Endothelial cell (in vitro differentiated cells): ENCODE data around the gene ECE2. TPM values are rescaled to one million over a fixed set of nuclear protein-coding genes. Genes with fewer than 3 reads are reported as not detected.

Source experiments
- DNase-seq: peaks from one replicate; pipeline ENCODE4 v3.0.0; 2021; ENCODE audit warnings: low spot score
- H3K27ac Mint-ChIP-seq: one replicate; pipeline ENCODE4 v1.8.0; 2021; ENCODE audit warnings: mixed read lengths, inconsistent platforms; ENCODE audit not compliant: unreplicated experiment
- H3K27me3 Mint-ChIP-seq: one replicate; pipeline ENCODE4 v1.8.0; 2021; ENCODE audit warnings: mild to moderate bottlenecking, moderate library complexity, mixed read lengths, inconsistent platforms; ENCODE audit not compliant: unreplicated experiment
- H3K36me3 Mint-ChIP-seq: one replicate; pipeline ENCODE4 v1.8.0; 2021; ENCODE audit warnings: mild to moderate bottlenecking, low read depth, mixed read lengths, inconsistent platforms; ENCODE audit not compliant: unreplicated experiment
- H3K4me1 Mint-ChIP-seq: one replicate; pipeline ENCODE4 v1.8.0; 2021; ENCODE audit warnings: mild to moderate bottlenecking, mixed read lengths, inconsistent platforms; ENCODE audit not compliant: unreplicated experiment
- H3K4me3 Mint-ChIP-seq: one replicate; pipeline ENCODE4 v1.8.0; 2021; ENCODE audit warnings: mild to moderate bottlenecking, mixed read lengths, inconsistent platforms; ENCODE audit not compliant: unreplicated experiment
- H3K9me3 Mint-ChIP-seq: one replicate; pipeline ENCODE4 v1.8.0; 2021; ENCODE audit warnings: mixed read lengths, inconsistent platforms; ENCODE audit not compliant: unreplicated experiment
- total RNA-seq: library from RNA; stranded (reverse); fragmentation: NEBNext Ultra II Directional; extraction: Animal tissue kit (Norgen Biotek cat#: 25700); gene quantifications from one replicate; pipeline ENCODE4 v1.2.1, GENCODE V29; 2021; ENCODE audit not compliant: unreplicated experiment
- TF ChIP-seq, protein P1 (sequence below): fragments of 200-600 bp; sonication (generic); IDR thresholded peaks from one replicate; pipeline ENCODE4 v1.5.0; 2021; ENCODE audit warnings: antibody characterized with exemption; ENCODE audit not compliant: unreplicated experiment

The ECE2 gene
- total RNA-seq, 1 donor from 2014 or later: not detected

DNA sequence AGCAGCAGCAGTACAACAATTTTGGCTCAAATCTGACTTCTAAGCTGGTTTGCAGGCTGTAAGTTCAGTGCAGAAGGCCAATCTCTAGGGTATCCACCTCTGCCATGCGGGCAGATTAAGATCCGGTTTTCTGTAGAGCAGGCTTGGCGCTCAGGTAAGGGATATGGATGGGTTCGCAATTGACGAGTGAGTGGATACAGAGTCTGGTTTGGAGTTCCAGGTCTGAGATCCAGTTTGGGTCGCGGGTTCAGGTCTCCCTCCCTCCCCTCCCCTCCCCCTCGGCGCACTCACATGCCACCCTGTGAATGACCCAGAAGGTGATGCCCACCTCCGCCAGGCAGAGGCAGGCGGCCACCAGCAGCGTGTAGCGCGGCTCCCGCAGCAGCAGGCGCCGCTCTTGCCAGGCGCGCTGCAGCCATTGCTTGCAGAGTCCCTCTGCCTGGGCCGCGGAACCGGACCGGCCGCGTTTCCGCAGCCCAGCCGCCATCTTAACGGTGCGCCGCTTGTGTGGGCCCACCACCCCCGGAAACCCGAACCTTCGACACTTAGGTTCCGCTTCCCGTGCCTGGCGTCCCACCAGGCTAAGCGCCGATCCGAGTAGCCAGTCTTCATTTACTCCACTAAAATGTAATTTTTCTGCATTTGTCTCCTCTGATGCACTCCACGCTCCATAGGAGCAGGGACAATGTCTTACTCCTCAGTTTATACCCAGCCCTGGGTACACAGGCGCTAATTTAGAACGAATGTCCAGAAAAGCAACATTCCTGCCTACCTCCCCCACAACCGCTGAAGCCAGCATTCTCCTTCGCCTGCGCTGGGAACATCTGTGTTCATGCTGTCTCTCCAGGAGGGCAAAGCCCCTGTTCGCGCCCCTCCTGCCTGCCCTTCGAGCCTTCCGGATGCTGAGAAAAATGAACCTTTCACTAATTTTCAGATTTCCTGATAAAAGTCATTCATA lies 27.1 kb upstream of the ECE2 start, which contains the start of gene ALG3:
ALG3 (minus strand) TSS at position 509 of the 958 bp plus-strand sequence; CDS start at position 487, 22 bp downstream.
- H3K27ac Mint-ChIP-seq: peak within 1 kb of the TSS; percentile 96
- H3K9me3 Mint-ChIP-seq: no peaks in the 10 kb centered on the region
- H3K36me3 Mint-ChIP-seq: peaks cover 16% of the 10 kb centered on the region

GRCh38 chr3:184249412-184250166 lies 26.2 kb upstream of the ECE2 start, which contains the start of gene EEF1AKMT4:
TSS of gene EEF1AKMT4 (plus strand) at chr3:184249672. CDS start at chr3:184249695, 23 bp downstream.
- Mint-ChIP-seq H3K27me3 (peaks cover 13% of the 10 kb centered on the region), H3K9me3 (no peaks in the 10 kb centered on the region), H3K36me3 (peaks cover 13% of the 10 kb centered on the region), H3K4me1 (peaks cover 5% of the 10 kb centered on the region), H3K27ac (peak within 1 kb of the TSS; percentile 96), H3K4me3 (peak within 1 kb of the TSS; percentile 96)
- peak; percentile 92 for DNase-seq
- TF ChIP-seq, protein P1, sequence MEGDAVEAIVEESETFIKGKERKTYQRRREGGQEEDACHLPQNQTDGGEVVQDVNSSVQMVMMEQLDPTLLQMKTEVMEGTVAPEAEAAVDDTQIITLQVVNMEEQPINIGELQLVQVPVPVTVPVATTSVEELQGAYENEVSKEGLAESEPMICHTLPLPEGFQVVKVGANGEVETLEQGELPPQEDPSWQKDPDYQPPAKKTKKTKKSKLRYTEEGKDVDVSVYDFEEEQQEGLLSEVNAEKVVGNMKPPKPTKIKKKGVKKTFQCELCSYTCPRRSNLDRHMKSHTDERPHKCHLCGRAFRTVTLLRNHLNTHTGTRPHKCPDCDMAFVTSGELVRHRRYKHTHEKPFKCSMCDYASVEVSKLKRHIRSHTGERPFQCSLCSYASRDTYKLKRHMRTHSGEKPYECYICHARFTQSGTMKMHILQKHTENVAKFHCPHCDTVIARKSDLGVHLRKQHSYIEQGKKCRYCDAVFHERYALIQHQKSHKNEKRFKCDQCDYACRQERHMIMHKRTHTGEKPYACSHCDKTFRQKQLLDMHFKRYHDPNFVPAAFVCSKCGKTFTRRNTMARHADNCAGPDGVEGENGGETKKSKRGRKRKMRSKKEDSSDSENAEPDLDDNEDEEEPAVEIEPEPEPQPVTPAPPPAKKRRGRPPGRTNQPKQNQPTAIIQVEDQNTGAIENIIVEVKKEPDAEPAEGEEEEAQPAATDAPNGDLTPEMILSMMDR: no peak

More for the DNA sequence above, 27.1 kb upstream of the ECE2 start, which contains the start of gene ALG3:
- DNase-seq: peak; percentile 91
- peaks cover 13% of the 10 kb centered on the region for H3K27me3 Mint-ChIP-seq
- TF ChIP-seq, protein P1: no peak
- H3K4me3 Mint-ChIP-seq: peak within 1 kb of the TSS; percentile 96
- peaks cover 5% of the 10 kb centered on the region for H3K4me1 Mint-ChIP-seq

DNA sequence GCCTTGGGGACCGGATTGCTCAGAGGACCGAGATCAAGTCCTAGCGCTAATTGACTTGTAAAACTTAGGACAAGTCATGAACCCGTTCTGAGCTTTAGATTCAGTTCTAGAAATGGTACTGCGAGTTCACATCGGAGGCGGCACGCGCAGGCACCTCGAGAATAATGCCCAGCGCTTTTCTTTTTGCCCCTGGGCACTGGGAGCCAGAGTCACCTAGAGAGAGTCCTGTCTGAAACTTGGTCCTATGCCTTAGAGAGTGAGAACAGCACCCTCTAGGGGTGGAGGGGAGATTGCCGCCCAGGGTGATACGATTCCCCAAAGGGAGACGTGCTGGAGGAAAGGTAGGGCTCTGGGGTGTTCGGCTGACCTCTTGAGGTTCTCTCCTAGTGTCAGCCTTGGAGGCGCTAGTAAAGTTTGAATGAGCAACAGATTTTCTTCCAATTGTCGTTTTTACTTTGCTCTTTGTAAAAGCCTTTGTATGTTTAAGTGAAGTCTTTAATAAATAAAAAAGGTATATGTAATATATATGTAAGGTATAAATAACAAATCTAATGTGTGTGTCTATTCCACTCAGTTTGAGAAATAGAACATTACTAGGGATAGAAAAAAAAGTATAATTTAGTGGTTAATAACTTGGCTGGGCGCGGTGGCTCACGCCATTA lies 25.5 kb upstream of the ECE2 start:
- Mint-ChIP-seq H3K4me3 (peak overlapping the region; percentile 96), H3K36me3 (peaks cover 7% of the 10 kb centered on the region), H3K27ac (no peak overlapping the region)

GRCh38 chr3:184255291-184256039 lies 20.4 kb upstream of the ECE2 start:
- Mint-ChIP-seq H3K27ac (no peak overlapping the region), H3K4me3 (no peak overlapping the region), H3K9me3 (no peaks in the 10 kb centered on the region), H3K4me1 (peaks cover 11% of the 10 kb centered on the region), H3K27me3 (peaks cover 25% of the 10 kb centered on the region), H3K36me3 (peaks cover 8% of the 10 kb centered on the region)
- TF ChIP-seq, protein P1: no peak
- DNase-seq: no peak

More for the DNA sequence above, 25.5 kb upstream of the ECE2 start:
- Mint-ChIP-seq H3K9me3 (no peaks in the 10 kb centered on the region), H3K27me3 (peaks cover 11% of the 10 kb centered on the region), H3K4me1 (peaks cover 5% of the 10 kb centered on the region)
- TF ChIP-seq, protein P1: peak; percentile 88
- peak; percentile 92 for DNase-seq
